SK-N-SH (cell line): ENCODE measurements around the gene BCAP31. TPM values are rescaled to one million over a fixed set of nuclear protein-coding genes. Genes with fewer than 3 reads are reported as not detected.

Experiments
- CTCF ChIA-PET: fragments of 300-600, 350-600 bp; formaldehyde crosslinking; extraction: SDS; loops from one replicate; lab custom pipeline; 2021; lab: Yijun Ruan, JAX
- POLR2A ChIA-PET: fragments of 350-600 bp; sonication (Branson Sonifier 250); formaldehyde crosslinking; extraction: SDS; loops from one replicate; lab custom pipeline; 2020; ENCODE audit warnings: antibody characterized with exemption, inconsistent platforms; lab: Yijun Ruan, JAX
- DNase-seq: peaks from one replicate; pipeline ENCODE4 v3.0.0; 2012
- H2AFZ ChIP-seq: fragments of 200-600 bp; sonication (generic); 2 replicates; pipeline ENCODE4 v1.8.1; 2016; ENCODE audit warnings: antibody characterized with exemption, mild to moderate bottlenecking, low read depth
- H3F3A ChIP-seq: fragments of 200-600 bp; sonication (generic); replicated peaks from 2 replicates; pipeline ENCODE3; 2016; ENCODE audit warnings: antibody characterized with exemption, mild to moderate bottlenecking; ENCODE audit not compliant: insufficient read depth
- H3K27ac ChIP-seq, 2 experiments: fragments of 200-500 bp in 1 of 2; fragments of 200-600 bp in 1 of 2; sonication (Bioruptor generic) in 1 of 2; sonication (generic), shearing (Covaris generic) in 1 of 2; 2 replicates each; pipeline versions ENCODE4 v1.5.1 to v1.6.1; 2014 to 2016; ENCODE audit warnings: low read depth in 2 of 2, inconsistent platforms in 1 of 2, low read length in 1 of 2, mild to moderate bottlenecking in 1 of 2, mixed read lengths in 1 of 2
- H3K27me3 ChIP-seq: fragments of 200-600 bp; sonication (generic), shearing (Covaris generic); 2 replicates; pipeline ENCODE4 v1.6.1; 2016; ENCODE audit warnings: mixed run types; ENCODE audit not compliant: insufficient read depth
- H3K36me3 ChIP-seq, 2 experiments: fragments of 200-500 bp in 1 of 2; fragments of 200-600 bp in 1 of 2; sonication (Bioruptor generic) in 1 of 2; sonication (generic) in 1 of 2; replicated peaks in 1 of 2; 2 replicates each; pipeline versions ENCODE3 to v1.5.1; 2014 to 2016; ENCODE audit warnings: low read length in 1 of 2, mild to moderate bottlenecking in 1 of 2; ENCODE audit not compliant: insufficient read depth in 2 of 2, control insufficient read depth in 1 of 2
- H3K4me1 ChIP-seq, 2 experiments: fragments of 200-500 bp in 1 of 2; fragments of 200-600 bp in 1 of 2; sonication (Bioruptor generic) in 1 of 2; sonication (generic), shearing (Covaris generic) in 1 of 2; 2 replicates each; pipeline versions ENCODE4 v1.5.1 to v1.6.1; 2014 to 2016; ENCODE audit warnings: low read depth in 1 of 2, low read length in 1 of 2, mixed run types in 1 of 2; ENCODE audit not compliant: insufficient read depth in 2 of 2, control insufficient read depth in 1 of 2
- H3K4me2 ChIP-seq: fragments of 200-600 bp; sonication (generic), shearing (Covaris generic); 2 replicates; pipeline ENCODE4 v1.6.1; 2017; ENCODE audit warnings: mixed run types
- H3K4me3 ChIP-seq, 2 experiments: fragments of 200-500 bp in 1 of 2; fragments of 200-600 bp in 1 of 2; sonication (Bioruptor generic) in 1 of 2; sonication (generic), shearing (Covaris generic) in 1 of 2; 2 replicates each; pipeline versions ENCODE4 v1.5.1 to v1.8.1; 2014 to 2016; ENCODE audit warnings: low read depth in 2 of 2, inconsistent platforms in 1 of 2, low read length in 1 of 2, mild to moderate bottlenecking in 1 of 2, mixed read lengths in 1 of 2, moderate library complexity in 1 of 2
- H3K79me2 ChIP-seq: fragments of 200-600 bp; sonication (generic); 2 replicates; pipeline ENCODE4 v1.8.1; 2017; ENCODE audit warnings: mild to moderate bottlenecking; ENCODE audit not compliant: insufficient read depth
- H3K9ac ChIP-seq: fragments of 200-600 bp; sonication (generic); 2 replicates; pipeline ENCODE4 v1.6.1; 2017; ENCODE audit warnings: mixed run types
- H3K9me2 ChIP-seq: fragments of 200-600 bp; sonication (generic); 2 replicates; pipeline ENCODE4 v1.6.1; 2017; ENCODE audit warnings: mixed run types
- H3K9me3 ChIP-seq: fragments of 200-600 bp; sonication (generic); 2 replicates; pipeline ENCODE4 v1.6.1; 2017; ENCODE audit warnings: mixed run types, mild to moderate bottlenecking, moderate library complexity
- H4K20me1 ChIP-seq: fragments of 200-600 bp; sonication (generic); 2 replicates; pipeline ENCODE4 v1.6.1; 2017; ENCODE audit warnings: mild to moderate bottlenecking, mixed run types; ENCODE audit not compliant: insufficient read depth
- CTCF ChIP-seq: fragments of 200-600 bp; sonication (generic); IDR thresholded peaks from 2 replicates; pipeline ENCODE4 v1.6.1; 2017; ENCODE audit warnings: antibody characterized with exemption, mild to moderate bottlenecking, moderate library complexity
- IRF3 ChIP-seq: fragments of 150-350 bp; IDR thresholded peaks from 2 replicates; pipeline ENCODE4 v1.6.1; 2016; ENCODE audit warnings: mild to moderate bottlenecking, low read depth, low read length
- JUND ChIP-seq: IDR thresholded peaks from 2 replicates; pipeline ENCODE4 v1.4.0; 2012
- NRF1 ChIP-seq: IDR thresholded peaks from 2 replicates; pipeline ENCODE4 v1.6.1; 2012; ENCODE audit warnings: low read depth, mild to moderate bottlenecking, low read length
- PBX3 ChIP-seq: IDR thresholded peaks from 2 replicates; pipeline ENCODE4; 2012
- RAD21 ChIP-seq: IDR thresholded peaks from 2 replicates; pipeline ENCODE4 v1.6.1; 2012; ENCODE audit warnings: mild to moderate bottlenecking, low read length
- RCOR1 ChIP-seq: fragments of 150-350 bp; IDR thresholded peaks from 2 replicates; pipeline ENCODE4 v1.6.1; 2017; ENCODE audit warnings: antibody characterized with exemption, low read length
- REST ChIP-seq: IDR thresholded peaks from 2 replicates; pipeline ENCODE4 v1.6.1; 2012; ENCODE audit warnings: mild to moderate bottlenecking, low read depth, low read length, moderate library complexity
- TAF1 ChIP-seq: IDR thresholded peaks from 2 replicates; pipeline ENCODE4 v1.6.1; 2012; ENCODE audit warnings: low read depth, mild to moderate bottlenecking, low read length, moderate library complexity, borderline replicate concordance
- TCF12 ChIP-seq: IDR thresholded peaks from 2 replicates; pipeline ENCODE4 v1.4.0; 2012
- TEAD4 ChIP-seq: IDR thresholded peaks from 2 replicates; pipeline ENCODE4 v1.4.0; 2012; ENCODE audit warnings: mild to moderate bottlenecking, borderline replicate concordance; ENCODE audit not compliant: insufficient read depth
- USF1 ChIP-seq: IDR thresholded peaks from 2 replicates; pipeline ENCODE4 v1.4.0; 2012; ENCODE audit warnings: low read depth, borderline replicate concordance
- YY1 ChIP-seq: IDR thresholded peaks from 2 replicates; pipeline ENCODE4 v1.4.0; 2012; ENCODE audit warnings: low read depth, mild to moderate bottlenecking
- ZBTB33 ChIP-seq: IDR thresholded peaks from 2 replicates; pipeline ENCODE4 v1.4.0; 2012; ENCODE audit warnings: low read depth, borderline replicate concordance
- WGBS: methylation state at CpG from one replicate; pipeline ENCODE4 v1.1.6; 2017; ENCODE audit warnings: low lambda C conversion rate; 5-methylcytosine and 5-hydroxymethylcytosine counted together
- polyA plus RNA-seq, 3 experiments: library from polyadenylated mRNA; depleted of rRNA; stranded (reverse); fragments of >200 nt; gene quantifications; 2 replicates each; pipeline ENCODE4 v1.2.3, GENCODE V29; 2012

The BCAP31 gene
- polyA plus RNA-seq, 1 of the 3 experiments (the other 2 are of a cell fraction), result 173 TPM

GRCh38 chrX:153688911-153689590 is 35.1 kb downstream of the BCAP31 start:
- Histone ChIP-seq H3K27me3 (peaks cover 7% of the 10 kb centered on the region; the same call in 1 of the 2 replicates), H3K27ac (peak overlapping the region in 1 of 2 experiments; percentile 50; a peak in 2 of 4 replicates), H3K4me3 (peak overlapping the region; percentile 50 to 56), H2AFZ (no peak overlapping the region), H3K4me1 (peaks cover 0 to 53% of the 10 kb centered on the region in 2 experiments; a peak in 1 of 4 replicates), H3K79me2 (peaks cover 12% of the 10 kb centered on the region), H4K20me1 (peaks cover 9% of the 10 kb centered on the region; the same call in 1 of the 2 replicates), H3K9me3 (no peaks in the 10 kb centered on the region), H3F3A (no peaks in the 10 kb centered on the region), H3K4me2 (peak overlapping the region; percentile 74), H3K36me3 (peaks cover 0 to 2% of the 10 kb centered on the region in 2 experiments), H3K9ac (peak overlapping the region; percentile 49; the same call in 1 of the 2 replicates), H3K9me2 (no peaks in the 10 kb centered on the region)
- peak; percentile 79 for DNase-seq
- ChIA-PET POLR2A (no interaction called here), CTCF (no interaction called here)
- TF ChIP-seq JUND (no peak), USF1 (peak; percentile 43; the same call in 1 of the 2 replicates)
- WGBS, result 67% methylated on average over 2 of the region's 53 CpGs

- peaks cover 12% of the 10 kb centered on the region for H3K79me2 ChIP-seq
- peaks cover 0 to 2% of the 10 kb centered on the region in 2 experiments for H3K36me3 ChIP-seq
- H3F3A ChIP-seq, result no peaks in the 10 kb centered on the region
- DNase-seq, result no peak
- H3K4me2 ChIP-seq, result no peak overlapping the region
- H3K9me2 ChIP-seq, result no peaks in the 10 kb centered on the region
- ChIA-PET POLR2A (no interaction called here), CTCF (no interaction called here)
- H3K4me1 ChIP-seq, result peaks cover 0 to 51% of the 10 kb centered on the region in 2 experiments; a peak in 1 of 4 replicates
- no peak overlapping the region for H2AFZ ChIP-seq
- peak overlapping the region in 1 of 2 experiments; percentile 50; a peak in 2 of 4 replicates for H3K27ac ChIP-seq
- no peaks in the 10 kb centered on the region for H3K9me3 ChIP-seq
- 31% methylated on average over 7 of the region's 57 CpGs for WGBS
- H3K27me3 ChIP-seq, result peaks cover 7% of the 10 kb centered on the region; the same call in 1 of the 2 replicates
- peak overlapping the region; percentile 49; the same call in 1 of the 2 replicates for H3K9ac ChIP-seq
- H3K4me3 ChIP-seq, result peak overlapping the region in 1 of 2 experiments; percentile 56; a peak in 2 of 4 replicates
- H4K20me1 ChIP-seq, result peaks cover 9% of the 10 kb centered on the region; the same call in 1 of the 2 replicates
- TF ChIP-seq NRF1, result no peak
- no peak for TF ChIP-seq TEAD4
- TF ChIP-seq TCF12, result no peak
- TF ChIP-seq YY1, result no peak
- no peak for TF ChIP-seq IRF3
- TF ChIP-seq CTCF, result no peak
- TF ChIP-seq RAD21, result no peak
- TF ChIP-seq ZBTB33, result no peak
- no peak for TF ChIP-seq PBX3
- TF ChIP-seq REST, result no peak
- no peak for TF ChIP-seq TAF1
- no peak for TF ChIP-seq RCOR1
Measured at GRCh38 chrX:153688506-153688905, 35.7 kb downstream of the BCAP31 start.
